Measurements from ENCODE around the gene OSBPL6.

DNA sequence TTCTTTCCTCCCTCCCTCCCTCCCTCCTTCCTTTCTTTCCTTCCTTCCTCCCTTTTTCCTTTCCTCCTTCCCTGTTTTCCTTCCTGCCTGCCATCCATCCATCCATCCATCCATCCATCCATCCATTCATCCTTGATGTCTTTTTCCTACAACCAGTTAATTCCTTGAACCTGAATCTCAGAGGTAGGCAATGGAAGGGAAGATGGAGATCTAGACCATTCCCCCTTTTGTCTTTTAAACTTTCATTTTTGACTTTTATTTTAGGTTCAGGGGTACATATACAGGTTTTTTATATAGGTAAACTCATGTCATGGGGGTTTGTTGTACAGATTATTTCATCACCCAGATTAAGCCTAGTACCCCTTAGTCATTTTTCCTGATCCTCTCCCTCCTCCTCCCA, 97.4 kb downstream of the OSBPL6 start:
- TF ChIP-seq TCF4 (CRISPR knock-in tag; IDR thresholded peaks at IDR 0.05; ENCODE audit: borderline replicate concordance) (no peak), ZFP3 (CRISPR knock-in tag; IDR thresholded peaks at IDR 0.05) (no peak), ZC3H10 (CRISPR knock-in tag; IDR thresholded peaks at IDR 0.05) (no peak), TOX (CRISPR knock-in tag; IDR thresholded peaks at IDR 0.05; ENCODE audit: borderline replicate concordance) (no peak), ZNF8 (CRISPR knock-in tag; IDR thresholded peaks at IDR 0.05) (no peak), ZFP30 (CRISPR knock-in tag; IDR thresholded peaks at IDR 0.05) (no peak), ARNTL (CRISPR knock-in tag; IDR thresholded peaks at IDR 0.05; ENCODE audit: borderline replicate concordance, low read depth) (no peak)
- TF ChIP-seq, protein P1, sequence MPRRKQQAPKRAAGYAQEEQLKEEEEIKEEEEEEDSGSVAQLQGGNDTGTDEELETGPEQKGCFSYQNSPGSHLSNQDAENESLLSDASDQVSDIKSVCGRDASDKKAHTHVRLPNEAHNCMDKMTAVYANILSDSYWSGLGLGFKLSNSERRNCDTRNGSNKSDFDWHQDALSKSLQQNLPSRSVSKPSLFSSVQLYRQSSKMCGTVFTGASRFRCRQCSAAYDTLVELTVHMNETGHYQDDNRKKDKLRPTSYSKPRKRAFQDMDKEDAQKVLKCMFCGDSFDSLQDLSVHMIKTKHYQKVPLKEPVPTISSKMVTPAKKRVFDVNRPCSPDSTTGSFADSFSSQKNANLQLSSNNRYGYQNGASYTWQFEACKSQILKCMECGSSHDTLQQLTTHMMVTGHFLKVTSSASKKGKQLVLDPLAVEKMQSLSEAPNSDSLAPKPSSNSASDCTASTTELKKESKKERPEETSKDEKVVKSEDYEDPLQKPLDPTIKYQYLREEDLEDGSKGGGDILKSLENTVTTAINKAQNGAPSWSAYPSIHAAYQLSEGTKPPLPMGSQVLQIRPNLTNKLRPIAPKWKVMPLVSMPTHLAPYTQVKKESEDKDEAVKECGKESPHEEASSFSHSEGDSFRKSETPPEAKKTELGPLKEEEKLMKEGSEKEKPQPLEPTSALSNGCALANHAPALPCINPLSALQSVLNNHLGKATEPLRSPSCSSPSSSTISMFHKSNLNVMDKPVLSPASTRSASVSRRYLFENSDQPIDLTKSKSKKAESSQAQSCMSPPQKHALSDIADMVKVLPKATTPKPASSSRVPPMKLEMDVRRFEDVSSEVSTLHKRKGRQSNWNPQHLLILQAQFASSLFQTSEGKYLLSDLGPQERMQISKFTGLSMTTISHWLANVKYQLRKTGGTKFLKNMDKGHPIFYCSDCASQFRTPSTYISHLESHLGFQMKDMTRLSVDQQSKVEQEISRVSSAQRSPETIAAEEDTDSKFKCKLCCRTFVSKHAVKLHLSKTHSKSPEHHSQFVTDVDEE (CRISPR knock-in tag; IDR thresholded peaks at IDR 0.05), result no peak
- TF ChIP-seq, protein P2, sequence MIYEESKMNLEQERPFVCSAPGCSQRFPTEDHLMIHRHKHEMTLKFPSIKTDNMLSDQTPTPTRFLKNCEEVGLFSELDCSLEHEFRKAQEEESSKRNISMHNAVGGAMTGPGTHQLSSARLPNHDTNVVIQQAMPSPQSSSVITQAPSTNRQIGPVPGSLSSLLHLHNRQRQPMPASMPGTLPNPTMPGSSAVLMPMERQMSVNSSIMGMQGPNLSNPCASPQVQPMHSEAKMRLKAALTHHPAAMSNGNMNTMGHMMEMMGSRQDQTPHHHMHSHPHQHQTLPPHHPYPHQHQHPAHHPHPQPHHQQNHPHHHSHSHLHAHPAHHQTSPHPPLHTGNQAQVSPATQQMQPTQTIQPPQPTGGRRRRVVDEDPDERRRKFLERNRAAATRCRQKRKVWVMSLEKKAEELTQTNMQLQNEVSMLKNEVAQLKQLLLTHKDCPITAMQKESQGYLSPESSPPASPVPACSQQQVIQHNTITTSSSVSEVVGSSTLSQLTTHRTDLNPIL (CRISPR knock-in tag; IDR thresholded peaks at IDR 0.05; ENCODE audit: low read depth), result no peak
- TF ChIP-seq, protein P3, sequence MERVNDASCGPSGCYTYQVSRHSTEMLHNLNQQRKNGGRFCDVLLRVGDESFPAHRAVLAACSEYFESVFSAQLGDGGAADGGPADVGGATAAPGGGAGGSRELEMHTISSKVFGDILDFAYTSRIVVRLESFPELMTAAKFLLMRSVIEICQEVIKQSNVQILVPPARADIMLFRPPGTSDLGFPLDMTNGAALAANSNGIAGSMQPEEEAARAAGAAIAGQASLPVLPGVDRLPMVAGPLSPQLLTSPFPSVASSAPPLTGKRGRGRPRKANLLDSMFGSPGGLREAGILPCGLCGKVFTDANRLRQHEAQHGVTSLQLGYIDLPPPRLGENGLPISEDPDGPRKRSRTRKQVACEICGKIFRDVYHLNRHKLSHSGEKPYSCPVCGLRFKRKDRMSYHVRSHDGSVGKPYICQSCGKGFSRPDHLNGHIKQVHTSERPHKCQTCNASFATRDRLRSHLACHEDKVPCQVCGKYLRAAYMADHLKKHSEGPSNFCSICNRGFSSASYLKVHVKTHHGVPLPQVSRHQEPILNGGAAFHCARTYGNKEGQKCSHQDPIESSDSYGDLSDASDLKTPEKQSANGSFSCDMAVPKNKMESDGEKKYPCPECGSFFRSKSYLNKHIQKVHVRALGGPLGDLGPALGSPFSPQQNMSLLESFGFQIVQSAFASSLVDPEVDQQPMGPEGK (CRISPR knock-in tag; IDR thresholded peaks at IDR 0.05; ENCODE audit: borderline replicate concordance), result no peak
